Activated T-cell treated with anti-CD3 and anti-CD28 coated beads, Interleukin-2, amount 50 U/mL, for 24 hours (primary cell): ENCODE data around the gene TRPC1.

Experiments
- DNase-seq: peaks from one replicate; pipeline ENCODE4 v3.0.0-alpha.2; 2020
- H3K27ac Mint-ChIP-seq: 2 replicates; pipeline ENCODE4 v1.8.0; 2020; ENCODE audit warnings: mild to moderate bottlenecking, mixed read lengths
- H3K27me3 Mint-ChIP-seq: 2 replicates; pipeline ENCODE4 v1.8.0; 2020; ENCODE audit warnings: mixed read lengths
- H3K36me3 Mint-ChIP-seq: 2 replicates; pipeline ENCODE4 v1.8.0; 2020; ENCODE audit warnings: low read depth, mixed read lengths
- H3K4me1 Mint-ChIP-seq: 2 replicates; pipeline ENCODE4 v1.8.0; 2020; ENCODE audit warnings: low read depth, mixed read lengths
- H3K4me3 Mint-ChIP-seq: 2 replicates; pipeline ENCODE4 v1.8.0; 2020; ENCODE audit warnings: mild to moderate bottlenecking, moderate library complexity, mixed read lengths
- H3K9me3 Mint-ChIP-seq: 2 replicates; pipeline ENCODE4 v1.8.0; 2020; ENCODE audit warnings: mixed read lengths

Gene TRPC1

DNA sequence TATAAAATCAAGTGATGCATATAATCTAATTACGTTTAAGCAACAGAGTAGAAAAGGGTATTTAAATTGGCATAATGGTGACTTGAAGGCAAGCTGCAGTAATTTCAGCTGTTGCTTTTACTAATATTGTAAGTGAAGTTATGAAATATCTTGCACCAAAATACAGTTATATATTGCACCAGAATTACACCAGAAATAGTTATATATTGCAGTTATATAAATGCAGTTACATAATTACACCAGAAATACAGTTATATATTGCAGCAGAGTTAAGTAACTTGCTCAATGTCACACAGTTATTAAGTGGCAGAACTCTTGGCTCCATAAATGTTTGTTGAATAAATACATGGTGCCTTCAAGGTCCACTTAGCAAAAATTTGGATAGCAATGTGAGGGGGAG, 113.7 kb downstream of the TRPC1 start:
- no peaks in the 10 kb centered on the region for H3K36me3 Mint-ChIP-seq

DNA sequence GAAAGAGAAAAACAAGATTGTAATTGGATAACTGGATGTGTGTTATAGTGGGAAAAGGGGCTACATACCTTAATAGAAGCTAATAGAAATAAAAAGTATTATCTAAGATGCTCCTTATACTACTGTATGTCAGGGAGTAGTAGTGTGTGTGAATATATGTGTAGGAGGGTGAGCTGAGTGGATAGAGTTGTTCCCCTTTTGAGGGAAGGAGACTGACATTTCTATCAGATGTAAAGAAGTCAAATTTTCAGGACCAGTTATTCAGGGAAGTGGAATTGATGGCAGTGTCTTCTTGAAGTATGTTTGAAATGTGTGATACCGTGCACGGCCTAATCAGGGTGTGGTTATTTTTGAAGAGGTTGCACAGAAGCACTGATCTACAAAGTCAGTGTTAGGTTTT, 116.0 kb downstream of the TRPC1 start:
- Mint-ChIP-seq H3K27me3 (peaks cover 13% of the 10 kb centered on the region), H3K4me3 (no peak overlapping the region)
- no peak for DNase-seq

More for the DNA sequence above, 113.7 kb downstream of the TRPC1 start:
- H3K27me3 Mint-ChIP-seq, result peaks cover 13% of the 10 kb centered on the region
- no peaks in the 10 kb centered on the region for H3K9me3 Mint-ChIP-seq
- H3K4me1 Mint-ChIP-seq, result no peaks in the 10 kb centered on the region
- DNase-seq, result no peak
- no peak overlapping the region for H3K27ac Mint-ChIP-seq
- H3K4me3 Mint-ChIP-seq, result no peak overlapping the region

DNA sequence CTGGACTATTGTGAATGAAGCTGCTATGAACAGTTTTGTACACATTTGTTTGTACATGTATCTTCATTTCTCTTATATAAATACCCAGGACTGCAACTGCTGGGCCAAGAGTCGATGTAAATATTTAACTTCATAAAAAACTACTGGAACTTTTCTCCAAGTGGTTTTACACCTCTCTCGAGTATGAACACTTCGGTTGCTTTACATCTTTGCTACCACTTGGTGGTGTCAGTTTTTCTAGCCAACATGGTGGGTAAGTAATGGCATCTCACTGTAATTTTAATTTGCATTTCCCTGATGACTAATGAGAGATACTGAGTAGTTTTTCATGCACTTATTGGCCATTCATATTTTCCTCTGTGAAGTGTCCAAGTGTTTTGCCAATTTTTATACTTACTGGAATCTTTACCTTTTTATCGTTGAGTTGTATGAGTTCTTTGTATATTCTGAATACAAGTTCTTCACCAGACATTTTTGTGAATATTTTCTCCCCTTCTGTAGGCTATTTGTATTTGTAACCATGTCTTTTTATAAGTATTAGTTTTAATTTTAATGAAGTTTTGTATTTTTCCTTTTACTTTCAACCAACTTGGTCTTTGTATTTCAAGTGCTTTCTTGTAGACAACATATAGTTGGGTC, 120.6 kb downstream of the TRPC1 start:
- Mint-ChIP-seq H3K4me1 (peaks cover 3% of the 10 kb centered on the region), H3K27ac (no peak overlapping the region), H3K27me3 (peaks cover 15% of the 10 kb centered on the region), H3K4me3 (no peak overlapping the region), H3K36me3 (no peaks in the 10 kb centered on the region), H3K9me3 (no peaks in the 10 kb centered on the region)
- no peak for DNase-seq

More for the DNA sequence above, 116.0 kb downstream of the TRPC1 start:
- H3K36me3 Mint-ChIP-seq, result no peaks in the 10 kb centered on the region
- H3K27ac Mint-ChIP-seq, result no peak overlapping the region
- no peaks in the 10 kb centered on the region for H3K9me3 Mint-ChIP-seq
- H3K4me1 Mint-ChIP-seq, result peaks cover 3% of the 10 kb centered on the region

DNA sequence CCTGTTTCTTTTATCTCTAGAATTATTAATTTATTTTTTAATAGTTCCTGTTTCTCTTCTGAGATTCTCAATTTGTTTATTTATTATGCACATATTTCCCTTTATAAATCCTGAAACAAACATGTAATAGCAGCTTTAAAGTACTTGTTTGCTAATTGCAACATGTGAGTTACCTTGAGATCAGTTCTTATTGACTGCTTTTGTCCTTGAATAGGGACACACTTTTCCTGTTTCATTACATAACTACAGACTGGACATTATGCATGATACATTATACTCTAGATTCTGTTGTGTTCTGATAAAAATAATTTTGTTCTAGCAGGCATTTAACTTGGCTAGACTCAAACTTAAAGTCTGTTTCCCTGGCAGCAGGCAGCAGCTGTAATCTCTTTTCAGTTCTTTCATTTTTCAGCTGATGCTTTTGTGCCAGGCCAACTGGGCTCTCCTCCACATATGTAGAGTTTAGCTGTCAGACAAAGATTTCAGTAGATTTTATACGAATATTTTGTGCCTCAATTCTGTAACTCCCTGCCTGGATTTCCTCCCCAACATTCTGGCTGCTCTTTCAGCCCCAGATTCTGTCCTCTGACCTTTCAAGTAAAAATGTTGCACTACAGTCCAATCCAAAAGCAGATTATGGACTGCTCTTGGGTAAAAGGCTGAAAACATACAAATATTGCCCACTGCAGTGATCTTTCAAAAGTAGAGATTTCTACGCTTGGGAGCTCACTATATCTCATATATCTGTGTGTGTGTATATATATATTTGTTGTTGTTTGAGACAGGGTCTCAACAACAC, 123.1 kb downstream of the TRPC1 start:
- no peak for DNase-seq
- no peaks in the 10 kb centered on the region for H3K36me3 Mint-ChIP-seq
- no peak overlapping the region for H3K4me3 Mint-ChIP-seq
- H3K4me1 Mint-ChIP-seq, result peaks cover 3% of the 10 kb centered on the region
- H3K27ac Mint-ChIP-seq, result no peak overlapping the region
- no peaks in the 10 kb centered on the region for H3K9me3 Mint-ChIP-seq
- peaks cover 12% of the 10 kb centered on the region for H3K27me3 Mint-ChIP-seq

DNA sequence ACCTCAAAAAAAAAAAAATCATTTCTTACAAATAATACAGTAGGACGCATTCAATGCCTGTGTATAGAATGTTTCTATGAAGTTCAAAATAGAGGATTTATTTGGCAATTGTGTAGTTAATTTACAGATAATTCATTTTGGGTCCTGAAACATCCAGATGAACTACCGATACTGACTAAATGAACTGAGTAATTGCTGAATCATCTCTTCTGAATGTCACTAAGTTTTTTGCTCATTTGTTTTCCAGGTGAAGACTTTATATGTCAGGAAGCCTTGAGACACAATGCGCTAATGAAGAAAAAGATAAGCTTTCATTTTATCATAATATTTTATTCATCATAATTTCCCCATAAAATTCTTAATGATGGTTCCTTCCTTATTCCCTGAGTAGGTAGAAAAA, 125.3 kb downstream of the TRPC1 start:
- Mint-ChIP-seq H3K27me3 (peaks cover 12% of the 10 kb centered on the region), H3K27ac (no peak overlapping the region), H3K4me1 (peaks cover 3% of the 10 kb centered on the region), H3K4me3 (no peak overlapping the region), H3K36me3 (no peaks in the 10 kb centered on the region), H3K9me3 (no peaks in the 10 kb centered on the region)
- DNase-seq, result no peak

DNA sequence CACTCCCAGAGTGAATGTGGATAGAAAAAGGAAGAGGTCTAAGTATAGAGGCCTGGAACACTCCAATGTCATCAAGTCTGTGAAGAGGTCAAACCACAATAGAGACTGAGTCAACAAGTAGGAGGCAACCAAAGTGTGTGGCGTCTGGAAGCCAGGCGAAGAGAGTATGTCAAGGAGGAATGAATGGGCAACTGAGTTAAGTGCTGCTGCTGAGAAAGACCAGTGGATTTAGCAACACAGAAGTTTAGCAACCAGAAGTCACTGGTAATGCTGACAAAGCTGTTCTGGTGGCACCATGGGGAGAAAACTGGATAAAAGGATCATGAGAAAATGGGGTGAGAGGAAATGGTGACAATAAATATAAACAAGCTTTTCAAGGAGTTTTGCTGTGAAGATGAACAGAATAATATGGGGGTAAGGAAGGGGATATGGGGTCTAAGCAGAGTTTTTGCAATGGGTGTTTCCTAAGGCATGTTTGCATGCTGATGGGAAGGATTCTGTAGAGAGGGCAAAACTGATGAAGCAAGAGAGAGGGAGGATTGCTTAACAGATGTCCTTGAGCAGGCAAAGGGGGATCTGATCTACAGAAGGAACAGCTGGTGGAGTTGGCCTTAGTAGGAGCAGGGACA, 126.7 kb downstream of the TRPC1 start:
- DNase-seq, result no peak
- H3K4me1 Mint-ChIP-seq, result no peaks in the 10 kb centered on the region
- H3K9me3 Mint-ChIP-seq, result no peaks in the 10 kb centered on the region
- no peak overlapping the region for H3K4me3 Mint-ChIP-seq
- no peak overlapping the region for H3K27ac Mint-ChIP-seq
- H3K27me3 Mint-ChIP-seq, result peaks cover 12% of the 10 kb centered on the region
- H3K36me3 Mint-ChIP-seq, result no peaks in the 10 kb centered on the region

DNA sequence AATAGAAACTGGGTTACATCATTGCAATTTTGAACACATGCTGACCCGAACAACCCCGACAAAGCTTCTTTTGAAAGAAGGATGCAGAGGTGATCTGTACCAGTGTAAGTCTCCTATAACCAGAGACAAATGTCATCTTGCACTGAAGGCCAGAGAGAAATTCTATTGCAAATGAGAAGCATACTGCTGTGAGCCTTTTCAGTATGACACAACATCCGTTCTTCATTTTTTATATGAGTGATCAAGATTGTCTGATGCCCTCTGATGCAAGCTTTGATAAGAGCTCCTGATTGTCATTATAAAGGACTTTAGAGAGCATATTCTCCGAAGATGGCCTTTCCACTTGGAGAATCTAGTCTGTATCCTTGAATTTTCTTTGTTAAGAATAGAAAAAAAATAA, 128.2 kb downstream of the TRPC1 start:
- H3K27ac Mint-ChIP-seq, result no peak overlapping the region
- no peaks in the 10 kb centered on the region for H3K9me3 Mint-ChIP-seq
- H3K4me3 Mint-ChIP-seq, result no peak overlapping the region
- no peak for DNase-seq
- H3K36me3 Mint-ChIP-seq, result no peaks in the 10 kb centered on the region
- H3K4me1 Mint-ChIP-seq, result no peaks in the 10 kb centered on the region
- H3K27me3 Mint-ChIP-seq, result peaks cover 11% of the 10 kb centered on the region

DNA sequence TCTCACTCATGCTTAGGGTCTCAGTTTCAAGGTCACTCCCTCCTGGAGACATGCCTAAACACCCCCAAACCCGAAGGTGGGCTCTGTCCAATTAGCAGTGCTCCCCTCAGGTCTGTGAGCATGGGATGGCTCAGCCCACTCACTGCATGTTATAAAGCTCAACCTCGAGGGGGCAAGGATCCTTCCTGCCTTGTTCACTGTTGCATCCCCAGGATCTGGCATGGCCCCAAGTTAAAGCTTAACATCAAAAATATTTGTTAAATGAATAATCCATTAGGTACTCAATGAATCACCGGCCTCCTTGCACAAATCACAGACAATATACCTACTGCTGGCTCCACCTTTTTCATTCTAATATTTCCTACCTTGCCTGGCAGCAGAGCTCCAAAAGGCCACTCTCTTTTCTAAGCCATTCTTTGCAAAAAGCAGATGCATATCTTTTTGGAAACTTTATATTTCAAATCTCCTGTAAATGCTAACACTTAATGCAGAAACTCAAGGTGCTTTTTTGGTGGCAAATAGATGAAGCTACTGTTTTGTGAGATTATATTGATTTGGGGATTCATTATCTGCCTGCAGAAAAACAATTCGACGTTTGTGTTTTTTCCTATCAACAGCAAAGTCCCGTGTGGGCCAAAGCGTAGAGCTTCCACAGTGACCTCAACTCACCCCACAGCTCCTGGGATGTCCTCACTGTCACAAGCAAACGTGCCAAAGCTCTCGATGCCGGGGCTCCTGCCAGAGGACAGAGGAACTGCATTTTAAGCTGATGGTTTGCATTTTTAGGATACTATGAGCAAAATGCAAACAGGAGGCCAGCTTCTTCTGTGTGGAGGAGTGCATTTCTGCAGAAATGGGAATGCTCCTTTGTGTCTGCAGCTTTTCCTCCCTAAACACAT, 129.7 kb downstream of the TRPC1 start:
- no peaks in the 10 kb centered on the region for H3K4me1 Mint-ChIP-seq
- no peak overlapping the region for H3K27ac Mint-ChIP-seq
- H3K36me3 Mint-ChIP-seq, result no peaks in the 10 kb centered on the region
- no peak for DNase-seq
- H3K27me3 Mint-ChIP-seq, result peaks cover 4% of the 10 kb centered on the region
- H3K4me3 Mint-ChIP-seq, result no peak overlapping the region
- no peaks in the 10 kb centered on the region for H3K9me3 Mint-ChIP-seq

DNA sequence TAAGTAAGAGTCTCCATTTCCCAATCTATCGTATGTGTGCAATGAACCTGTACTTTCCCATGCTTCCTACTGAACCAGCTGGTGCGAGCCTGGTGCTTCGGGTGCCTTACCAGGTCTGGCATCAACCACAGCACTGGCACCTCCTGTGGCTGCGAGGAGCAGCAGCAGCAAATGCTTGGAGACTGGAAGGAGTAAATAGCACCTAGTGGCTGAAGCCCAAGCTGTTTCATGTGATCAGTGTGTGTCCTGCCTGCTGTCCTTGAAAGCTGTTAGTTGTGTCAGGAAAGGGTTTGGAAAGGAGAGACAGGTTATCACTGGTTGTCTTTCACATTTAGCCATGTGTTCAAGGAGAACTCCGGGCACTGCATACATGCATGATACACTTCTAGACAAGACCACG, 133.2 kb downstream of the TRPC1 start:
- Mint-ChIP-seq H3K27ac (no peak overlapping the region), H3K4me3 (no peak overlapping the region), H3K9me3 (no peaks in the 10 kb centered on the region), H3K27me3 (peaks cover 10% of the 10 kb centered on the region), H3K36me3 (no peaks in the 10 kb centered on the region), H3K4me1 (no peaks in the 10 kb centered on the region)
- no peak for DNase-seq
